Omental fat pad (tissue), 4 donors: ENCODE results near the gene ZPR1. TPM values are rescaled to one million over a fixed set of nuclear protein-coding genes. Genes with fewer than 3 reads are reported as not detected.
"Not testable (repeated sequence)": the region's sequence is repeated elsewhere in the genome, so short reads cannot be mapped to it uniquely, and the experiment has no call there.

Source experiments
- ATAC-seq: fragments of 150-250 bp; one replicate; pipeline ENCODE4 v1.9.1; 2016; ENCODE audit warnings: mild to moderate bottlenecking, moderate library complexity; ENCODE audit not compliant: low FRiP score
- DNase-seq: peaks from one replicate; pipeline ENCODE4 v3.0.0-alpha.2; 2019; ENCODE audit warnings: low spot score
- CTCF ChIP-seq, 3 donors: fragments of 450-650 bp; IDR thresholded peaks; one replicate each; pipeline ENCODE4 v1.5.1; 2016 to 2017; ENCODE audit warnings: antibody characterized with exemption in 3 of 3, mild to moderate bottlenecking in 3 of 3, moderate library complexity in 2 of 3
- total RNA-seq, 4 donors: library from RNA; depleted of rRNA; stranded (reverse); fragments of >200 nt; gene quantifications; one replicate each; pipeline ENCODE4 v1.1.0, GENCODE V29; 2016

ZPR1 gene
- total RNA-seq, 4 donors from 2014 or later = 23.5 to 83.9 (median 54.6) TPM

GRCh38 chr11:116773203-116774097 lies 14.4 kb downstream of the ZPR1 start:
- no peak for TF ChIP-seq CTCF (IDR thresholded peaks at IDR 0.05)
- peak; percentile 28 for ATAC-seq
- peak; percentile 44 for DNase-seq

DNA sequence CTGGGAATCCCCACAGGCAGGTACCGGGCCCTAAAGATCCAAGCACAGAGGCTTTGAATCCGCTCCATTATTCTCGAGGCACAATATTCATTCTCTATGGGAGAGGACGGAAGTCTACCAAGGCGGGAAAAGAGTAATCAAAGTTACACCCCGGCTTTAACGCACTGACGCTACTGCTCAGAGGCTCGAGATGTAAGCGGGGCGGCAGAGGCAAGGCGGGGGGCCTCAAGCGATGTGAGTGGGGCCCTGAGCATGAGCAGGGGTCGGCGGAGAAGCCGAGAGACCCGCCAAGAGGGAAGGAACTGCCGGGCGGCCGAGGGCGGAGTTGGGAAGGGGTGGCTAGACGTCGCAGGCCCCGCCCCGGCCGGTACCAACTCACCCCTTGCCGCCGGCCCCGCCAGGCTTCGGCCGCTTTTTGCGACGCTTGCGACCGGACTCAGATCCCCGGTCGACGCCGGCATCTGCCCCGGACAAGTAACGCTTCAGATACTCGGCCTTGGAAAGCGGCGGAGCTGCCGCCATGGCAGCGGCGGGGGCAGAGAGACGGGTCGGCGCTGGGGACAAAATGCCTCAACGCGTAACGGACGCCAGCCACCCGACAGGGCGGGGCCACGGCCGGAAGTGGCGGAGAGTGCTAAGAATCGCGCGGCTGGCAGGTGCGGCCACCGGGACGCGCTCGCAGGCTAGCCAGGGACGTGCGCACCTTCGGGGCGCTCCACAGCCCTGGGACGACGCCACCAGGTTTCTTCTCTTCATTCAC lies 15.2 kb downstream of the ZPR1 start, which contains the start of gene BUD13:
Gene BUD13 (minus strand): TSS at position 545 of the 760 bp plus-strand sequence. CDS start 23 bp downstream, at position 522.
- peak; percentile 77 for DNase-seq
- peak; percentile 81 for ATAC-seq
- TF ChIP-seq CTCF (IDR thresholded peaks at IDR 0.05) = no peak

- ATAC-seq (no peak), DNase-seq (no peak)
- TF ChIP-seq CTCF (IDR thresholded peaks at IDR 0.05) = no peak
Observed at GRCh38 chr11:116771935-116772334, 15.9 kb downstream of the ZPR1 start.

GRCh38 chr11:116762132-116762531 lies 25.7 kb downstream of the ZPR1 start:
- no peak for TF ChIP-seq CTCF (IDR thresholded peaks at IDR 0.05)
- no peak for ATAC-seq
- DNase-seq = no peak

- not testable (repeated sequence) for ATAC-seq, DNase-seq
Observed at GRCh38 chr11:116756044-116756443, 31.8 kb downstream of the ZPR1 start.

DNA sequence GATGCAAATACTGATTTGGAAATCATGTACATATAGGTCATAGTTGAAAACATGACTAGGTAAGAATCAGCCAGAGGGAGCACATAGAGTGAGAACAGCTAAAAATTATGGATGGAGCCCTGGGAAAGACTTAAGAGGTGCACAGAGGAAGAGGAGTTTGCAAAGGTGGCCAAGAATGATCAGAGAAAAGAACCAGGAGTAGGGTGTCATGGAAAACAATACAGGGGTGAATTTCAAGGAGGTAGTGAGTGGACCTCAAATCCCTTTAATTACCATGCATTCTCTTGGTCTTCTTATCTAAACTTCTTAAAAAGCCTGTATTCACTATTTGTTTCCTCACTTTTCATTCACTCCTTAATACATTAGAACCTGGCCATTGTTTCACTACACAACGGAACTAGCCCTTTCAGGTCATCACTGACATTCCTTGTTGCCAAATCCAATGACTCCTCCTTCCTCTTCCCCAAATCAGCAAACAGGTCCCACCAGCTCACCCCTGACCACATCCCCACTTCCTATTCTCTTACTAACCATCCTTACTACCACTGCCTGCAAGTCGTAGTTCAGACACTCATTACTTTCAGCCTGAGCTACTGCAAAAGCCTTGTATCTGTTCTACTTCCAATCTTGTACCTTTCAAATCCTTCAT lies 37.6 kb downstream of the ZPR1 start:
- ATAC-seq (no peak), DNase-seq (no peak)
- TF ChIP-seq CTCF (IDR thresholded peaks at IDR 0.05) = no peak

- ATAC-seq (peak; percentile 73), DNase-seq (no peak)
- no peak for TF ChIP-seq CTCF (IDR thresholded peaks at IDR 0.05)
Observed at GRCh38 chr11:116742104-116742503, 45.7 kb downstream of the ZPR1 start.
